Liver (tissue), 3 donors: ENCODE data around the gene CPED1.

Source experiments
- EGR1 ChIP-seq, 2 donors: IDR thresholded peaks; 2 replicates each; pipeline ENCODE4 v1.6.1; 2016 to 2018; ENCODE audit warnings: antibody characterized with exemption in 2 of 2, low read depth in 2 of 2
- YY1 ChIP-seq: IDR thresholded peaks from 2 replicates; pipeline ENCODE4 v1.6.1; 2016; ENCODE audit warnings: antibody characterized with exemption, mild to moderate bottlenecking
- TF ChIP-seq, protein P1 (sequence below): fragments of 150-350 bp; IDR thresholded peaks from 2 replicates; pipeline ENCODE4 v1.5.1; 2017; ENCODE audit warnings: improper control_type of control experiment, low read depth, low read length; ENCODE audit not compliant: missing input control
- TF ChIP-seq, protein P2 (sequence below): IDR thresholded peaks from 2 replicates; pipeline ENCODE4 v1.6.1; 2016; ENCODE audit warnings: antibody characterized with exemption
- TF ChIP-seq, protein P3 (sequence below): IDR thresholded peaks from 2 replicates; pipeline ENCODE4 v1.6.1; 2016; ENCODE audit warnings: antibody characterized with exemption
- donor health status: healthy.
- donor health status: healthy.

DNA sequence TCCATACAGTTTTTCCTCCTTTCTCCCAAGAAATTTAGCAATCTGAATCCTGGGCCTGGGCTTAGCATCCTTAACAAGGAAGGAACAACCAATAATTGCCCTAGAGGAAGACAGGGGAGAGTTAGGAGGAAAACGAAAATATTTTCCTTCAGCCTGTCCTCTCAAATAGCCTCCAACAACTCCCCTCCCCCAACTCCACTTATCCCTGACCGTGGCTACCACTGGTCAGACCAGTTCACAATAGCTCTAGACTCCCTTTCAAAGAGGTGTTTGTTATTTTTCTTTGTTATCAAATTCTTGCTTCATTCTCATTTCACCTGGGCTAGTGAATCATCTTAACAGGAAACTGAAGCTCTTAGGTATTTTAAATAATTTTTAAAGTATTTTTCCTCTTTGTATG, 114.1 kb downstream of the CPED1 start:
- TF ChIP-seq EGR1 (IDR thresholded peaks at IDR 0.05; ENCODE audit: low read depth in 2 of 2), result no peak
- TF ChIP-seq, protein P1, sequence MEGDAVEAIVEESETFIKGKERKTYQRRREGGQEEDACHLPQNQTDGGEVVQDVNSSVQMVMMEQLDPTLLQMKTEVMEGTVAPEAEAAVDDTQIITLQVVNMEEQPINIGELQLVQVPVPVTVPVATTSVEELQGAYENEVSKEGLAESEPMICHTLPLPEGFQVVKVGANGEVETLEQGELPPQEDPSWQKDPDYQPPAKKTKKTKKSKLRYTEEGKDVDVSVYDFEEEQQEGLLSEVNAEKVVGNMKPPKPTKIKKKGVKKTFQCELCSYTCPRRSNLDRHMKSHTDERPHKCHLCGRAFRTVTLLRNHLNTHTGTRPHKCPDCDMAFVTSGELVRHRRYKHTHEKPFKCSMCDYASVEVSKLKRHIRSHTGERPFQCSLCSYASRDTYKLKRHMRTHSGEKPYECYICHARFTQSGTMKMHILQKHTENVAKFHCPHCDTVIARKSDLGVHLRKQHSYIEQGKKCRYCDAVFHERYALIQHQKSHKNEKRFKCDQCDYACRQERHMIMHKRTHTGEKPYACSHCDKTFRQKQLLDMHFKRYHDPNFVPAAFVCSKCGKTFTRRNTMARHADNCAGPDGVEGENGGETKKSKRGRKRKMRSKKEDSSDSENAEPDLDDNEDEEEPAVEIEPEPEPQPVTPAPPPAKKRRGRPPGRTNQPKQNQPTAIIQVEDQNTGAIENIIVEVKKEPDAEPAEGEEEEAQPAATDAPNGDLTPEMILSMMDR, result no peak
- TF ChIP-seq, protein P2, sequence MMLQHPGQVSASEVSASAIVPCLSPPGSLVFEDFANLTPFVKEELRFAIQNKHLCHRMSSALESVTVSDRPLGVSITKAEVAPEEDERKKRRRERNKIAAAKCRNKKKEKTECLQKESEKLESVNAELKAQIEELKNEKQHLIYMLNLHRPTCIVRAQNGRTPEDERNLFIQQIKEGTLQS, result no peak
- TF ChIP-seq, protein P3, sequence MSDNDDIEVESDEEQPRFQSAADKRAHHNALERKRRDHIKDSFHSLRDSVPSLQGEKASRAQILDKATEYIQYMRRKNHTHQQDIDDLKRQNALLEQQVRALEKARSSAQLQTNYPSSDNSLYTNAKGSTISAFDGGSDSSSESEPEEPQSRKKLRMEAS, result no peak
- TF ChIP-seq YY1, result no peak
